GM12872 (cell line): ENCODE results near the gene ITGB6.

Experiments
- TF ChIP-seq, protein P1 (sequence below): IDR thresholded peaks from 3 replicates; pipeline ENCODE4 v1.5.1; 2011; ENCODE audit warnings: low read depth, mild to moderate bottlenecking, low read length, moderate library complexity; ENCODE audit not compliant: insufficient read depth

The ITGB6 gene

DNA sequence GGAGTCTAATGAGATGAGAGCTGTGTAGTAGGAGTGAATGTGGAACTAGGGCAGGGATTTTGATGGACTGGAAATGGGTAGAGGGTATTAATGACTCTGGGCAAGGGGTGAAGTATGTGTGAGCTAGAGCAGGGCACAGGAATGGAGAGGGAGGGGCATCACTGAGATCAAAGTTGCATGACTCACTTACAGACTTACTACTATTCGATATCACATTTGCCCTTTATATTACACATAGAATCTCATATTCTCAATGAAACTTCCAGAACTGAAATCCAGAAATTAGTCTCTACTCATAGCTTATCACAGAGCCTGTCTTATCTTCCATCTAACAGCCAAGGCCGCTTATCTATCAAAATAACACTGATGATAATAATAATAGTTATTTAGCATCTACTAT lies 20.0 kb upstream of the ITGB6 start:
- TF ChIP-seq, protein P1, sequence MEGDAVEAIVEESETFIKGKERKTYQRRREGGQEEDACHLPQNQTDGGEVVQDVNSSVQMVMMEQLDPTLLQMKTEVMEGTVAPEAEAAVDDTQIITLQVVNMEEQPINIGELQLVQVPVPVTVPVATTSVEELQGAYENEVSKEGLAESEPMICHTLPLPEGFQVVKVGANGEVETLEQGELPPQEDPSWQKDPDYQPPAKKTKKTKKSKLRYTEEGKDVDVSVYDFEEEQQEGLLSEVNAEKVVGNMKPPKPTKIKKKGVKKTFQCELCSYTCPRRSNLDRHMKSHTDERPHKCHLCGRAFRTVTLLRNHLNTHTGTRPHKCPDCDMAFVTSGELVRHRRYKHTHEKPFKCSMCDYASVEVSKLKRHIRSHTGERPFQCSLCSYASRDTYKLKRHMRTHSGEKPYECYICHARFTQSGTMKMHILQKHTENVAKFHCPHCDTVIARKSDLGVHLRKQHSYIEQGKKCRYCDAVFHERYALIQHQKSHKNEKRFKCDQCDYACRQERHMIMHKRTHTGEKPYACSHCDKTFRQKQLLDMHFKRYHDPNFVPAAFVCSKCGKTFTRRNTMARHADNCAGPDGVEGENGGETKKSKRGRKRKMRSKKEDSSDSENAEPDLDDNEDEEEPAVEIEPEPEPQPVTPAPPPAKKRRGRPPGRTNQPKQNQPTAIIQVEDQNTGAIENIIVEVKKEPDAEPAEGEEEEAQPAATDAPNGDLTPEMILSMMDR = no peak

GRCh38 chr2:160214461-160215445 lies 14.7 kb upstream of the ITGB6 start:
- TF ChIP-seq, protein P1 = no peak

DNA sequence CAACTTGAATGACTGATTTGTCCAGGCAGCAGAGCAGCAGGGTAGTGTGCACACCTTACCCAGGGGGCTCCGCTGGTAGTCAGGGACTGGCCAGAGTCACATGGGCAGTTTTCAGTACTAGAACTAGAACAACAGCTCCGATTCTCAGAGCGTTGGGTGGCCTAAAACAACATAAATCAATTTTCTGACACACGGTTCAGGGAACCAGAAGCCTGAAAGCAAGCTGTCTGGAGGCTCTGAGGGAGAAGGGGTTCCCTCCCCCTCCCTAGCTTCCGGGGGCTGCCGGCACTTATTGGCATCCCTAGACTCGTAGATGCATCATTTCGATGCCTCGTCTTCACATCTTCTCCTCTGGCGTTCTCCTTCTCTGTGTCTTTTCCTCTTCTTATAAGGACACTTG lies 13.4 kb upstream of the ITGB6 start:
- TF ChIP-seq, protein P1 = no peak

GRCh38 chr2:160210599-160211138 lies 10.6 kb upstream of the ITGB6 start:
- TF ChIP-seq, protein P1 = peak; percentile 92

- TF ChIP-seq, protein P1 = no peak
Observed at GRCh38 chr2:160209516-160209856, 9.4 kb upstream of the ITGB6 start.

DNA sequence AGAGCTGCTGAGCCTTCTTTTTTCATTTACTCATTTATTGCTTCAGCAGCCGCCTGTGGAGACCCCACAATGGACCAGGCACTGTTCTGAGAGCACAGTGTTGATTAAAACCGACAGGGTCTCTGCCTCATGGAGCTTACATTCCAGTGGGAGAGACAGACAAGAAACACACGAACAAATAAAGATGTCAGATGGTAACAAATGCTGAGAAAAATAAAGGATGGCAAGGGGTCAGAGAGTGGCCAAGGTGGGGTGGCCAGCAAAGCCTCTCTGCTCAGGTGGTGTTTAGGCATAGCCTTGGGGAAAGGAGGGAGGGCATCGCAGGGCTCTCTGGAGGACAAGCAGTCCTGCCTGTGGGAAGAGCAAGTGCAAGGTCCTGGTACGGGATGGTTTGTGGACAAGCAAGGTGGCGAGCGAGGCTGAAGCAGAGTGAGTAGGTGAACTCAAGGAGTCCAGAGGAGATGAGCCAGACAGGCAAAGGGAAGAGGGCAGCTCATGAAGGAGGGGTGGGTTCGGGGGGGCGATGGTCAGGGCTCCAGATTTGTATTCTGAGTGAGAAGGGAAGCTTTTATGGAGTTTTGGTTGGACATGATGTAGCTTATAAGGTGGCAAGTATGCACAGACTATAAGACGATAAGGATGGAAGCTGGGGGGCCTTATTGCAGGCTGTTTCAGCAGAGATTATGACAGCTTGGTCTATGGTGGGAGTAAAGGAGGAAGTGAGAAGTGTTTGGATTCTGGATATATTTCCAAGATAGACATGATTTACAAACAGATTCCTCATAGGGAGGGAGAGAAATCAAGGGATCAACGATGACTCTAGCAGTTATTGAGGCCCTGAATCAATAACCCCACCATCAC lies 8.8 kb upstream of the ITGB6 start:
- TF ChIP-seq, protein P1 = no peak
